Measurements from ENCODE around the gene MTX1.
A peak's percentile ranks its signal among the peaks of the same experiment; 100 is the strongest.
"Not testable (repeated sequence)": the region's sequence is repeated elsewhere in the genome, so short reads cannot be mapped to it uniquely, and the experiment has no call there.

The MTX1 gene

GRCh38 chr1:155209312-155209721 is 822 bp downstream of the MTX1 start:
- no peak for DNase-seq

- DNase-seq: no peak
These were observed 2.0 kb downstream of the MTX1 start for GRCh38 chr1:155210314-155211104.

GRCh38 chr1:155211381-155212050 is 3.0 kb downstream of the MTX1 start:
- DNase-seq: not testable (repeated sequence)

GRCh38 chr1:155212051-155212440 is 3.6 kb downstream of the MTX1 start:
- DNase-seq: not testable (repeated sequence)

GRCh38 chr1:155214702-155215101 is 6.2 kb downstream of the MTX1 start:
- DNase-seq: not testable (repeated sequence)

- DNase-seq: no peak
These were observed 10.5 kb downstream of the MTX1 start for GRCh38 chr1:155218854-155219591.

GRCh38 chr1:155219592-155220031 is 11.1 kb downstream of the MTX1 start:
- DNase-seq: no peak

- not testable (repeated sequence) for DNase-seq
These were observed 11.9 kb downstream of the MTX1 start for GRCh38 chr1:155220211-155220965.

- DNase-seq: no peak
These were observed 14.6 kb downstream of the MTX1 start for GRCh38 chr1:155223047-155223446.

- DNase-seq: not testable (repeated sequence)
These were observed 16.9 kb downstream of the MTX1 start for GRCh38 chr1:155225404-155225759.

GRCh38 chr1:155226188-155226909 is 17.9 kb downstream of the MTX1 start:
- DNase-seq: peak; percentile 96

GRCh38 chr1:155226910-155227260 is 18.4 kb downstream of the MTX1 start:
- no peak for DNase-seq

- DNase-seq: peak; percentile 100
These were observed 19.0 kb downstream of the MTX1 start for GRCh38 chr1:155227261-155228095.

GRCh38 chr1:155228096-155228427 is 19.6 kb downstream of the MTX1 start:
- DNase-seq: no peak

- DNase-seq: not testable (repeated sequence)
These were observed 22.8 kb downstream of the MTX1 start for GRCh38 chr1:155231302-155231701.

- not testable (repeated sequence) for DNase-seq
These were observed 23.8 kb downstream of the MTX1 start for GRCh38 chr1:155232001-155232978.

GRCh38 chr1:155233502-155233901 is 25.0 kb downstream of the MTX1 start:
- not testable (repeated sequence) for DNase-seq

- DNase-seq: not testable (repeated sequence)
These were observed 26.9 kb downstream of the MTX1 start for GRCh38 chr1:155235375-155235774.

GRCh38 chr1:155236451-155236850 is 28.0 kb downstream of the MTX1 start:
- no peak for DNase-seq

GRCh38 chr1:155241069-155241679 is 32.7 kb downstream of the MTX1 start:
- peak; percentile 54 for DNase-seq
